ENCODE measurements around the gene APP.

APP gene

DNA sequence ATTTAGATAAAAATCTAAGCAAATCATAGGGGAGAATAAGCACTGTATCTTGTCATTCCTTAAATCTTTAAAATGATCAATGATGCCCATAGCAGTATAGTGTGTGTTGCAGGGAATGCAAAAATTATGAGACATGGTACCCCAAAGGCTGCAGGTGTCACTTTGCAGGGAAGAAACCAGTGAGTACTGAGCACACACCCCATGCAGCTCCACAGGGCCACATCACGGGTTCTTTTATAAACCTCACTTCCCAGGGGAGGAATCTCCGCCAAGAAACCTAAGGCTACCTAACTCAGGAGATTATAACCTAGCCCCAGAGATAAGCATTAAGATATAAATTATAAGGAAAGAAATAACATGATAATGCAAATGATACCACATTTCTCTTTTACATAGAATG lies 115.6 kb downstream of the APP start:
- Histone ChIP-seq H3K4me3 (ENCODE audit: low read length) (no peak overlapping the region), H3K27me3 (ENCODE audit: insufficient read depth, low read length) (no peaks in the 10 kb centered on the region), H3K4me1 (ENCODE audit: insufficient read depth, low read length) (no peaks in the 10 kb centered on the region), H3K36me3 (ENCODE audit: insufficient read depth, low read length) (peaks cover 23% of the 10 kb centered on the region), H3K9me3 (ENCODE audit: low read length) (peaks cover 2% of the 10 kb centered on the region), H2AFZ (ENCODE audit: low read depth, low read length) (no peak overlapping the region)

DNA sequence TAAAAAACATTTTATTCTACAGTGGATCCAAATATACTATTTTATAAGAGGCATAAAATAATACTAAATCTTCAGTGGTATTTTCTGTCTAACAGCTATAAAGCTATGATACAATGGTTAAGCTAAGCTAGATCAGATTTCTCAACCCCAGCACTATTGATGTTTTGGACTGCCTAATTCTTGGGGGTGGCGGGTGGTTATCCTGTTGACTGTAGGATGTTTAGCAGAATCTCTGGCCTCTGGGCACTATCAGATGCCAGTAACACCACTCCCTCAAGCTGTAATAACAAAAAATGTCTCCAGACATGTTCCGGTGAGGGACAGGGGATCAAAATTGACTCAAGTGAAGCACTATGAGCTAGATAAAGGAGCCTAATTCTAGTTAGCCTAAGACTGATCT lies 118.5 kb downstream of the APP start:
- Histone ChIP-seq H2AFZ (ENCODE audit: low read depth, low read length) (no peak overlapping the region), H3K4me1 (ENCODE audit: insufficient read depth, low read length) (no peaks in the 10 kb centered on the region), H3K9me3 (ENCODE audit: low read length) (peaks cover 2% of the 10 kb centered on the region), H3K4me3 (ENCODE audit: low read length) (no peak overlapping the region), H3K27me3 (ENCODE audit: insufficient read depth, low read length) (no peaks in the 10 kb centered on the region), H3K36me3 (ENCODE audit: insufficient read depth, low read length) (peaks cover 40% of the 10 kb centered on the region)

DNA sequence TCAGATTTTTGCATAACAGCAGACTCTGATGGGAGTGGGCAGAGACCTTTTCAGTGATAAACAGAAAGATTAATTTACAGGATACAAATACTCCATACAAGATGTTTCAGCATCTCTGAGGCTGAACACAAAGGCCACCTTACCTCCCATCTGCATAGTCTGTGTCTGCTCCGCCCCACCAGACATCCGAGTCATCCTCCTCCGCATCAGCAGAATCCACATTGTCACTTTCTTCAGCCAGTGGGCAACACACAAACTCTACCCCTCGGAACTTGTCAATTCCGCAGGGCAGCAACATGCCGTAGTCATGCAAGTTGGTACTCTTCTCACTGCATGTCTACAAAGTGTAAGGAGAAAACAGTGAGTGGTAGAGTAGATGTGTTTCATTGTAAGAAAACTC lies 119.7 kb downstream of the APP start:
- Histone ChIP-seq H3K4me3 (ENCODE audit: low read length) (no peak overlapping the region), H2AFZ (ENCODE audit: low read depth, low read length) (no peak overlapping the region), H3K4me1 (ENCODE audit: insufficient read depth, low read length) (no peaks in the 10 kb centered on the region), H3K27me3 (ENCODE audit: insufficient read depth, low read length) (no peaks in the 10 kb centered on the region), H3K36me3 (ENCODE audit: insufficient read depth, low read length) (peaks cover 41% of the 10 kb centered on the region), H3K9me3 (ENCODE audit: low read length) (peaks cover 2% of the 10 kb centered on the region)

DNA sequence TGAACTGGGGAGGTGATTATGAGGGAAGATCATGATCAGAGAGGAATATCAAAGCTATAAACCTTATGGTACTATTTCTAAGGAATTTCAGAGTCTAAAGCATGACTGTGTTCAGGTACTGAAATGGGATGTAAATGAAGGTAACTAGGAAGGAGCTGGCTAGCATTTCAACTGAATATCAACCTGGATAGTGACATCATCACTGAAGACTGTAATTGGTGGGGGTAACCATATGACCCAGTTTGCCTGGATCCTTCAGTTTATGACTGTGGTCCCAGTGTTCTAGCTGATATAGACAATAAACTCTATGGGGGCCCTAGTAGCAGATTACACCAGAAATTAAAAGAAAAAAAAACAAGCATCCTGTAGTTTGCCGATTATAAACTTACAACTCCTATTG lies 120.8 kb downstream of the APP start:
- peaks cover 47% of the 10 kb centered on the region for H3K36me3 ChIP-seq (ENCODE audit: insufficient read depth, low read length)
- H3K27me3 ChIP-seq (ENCODE audit: insufficient read depth, low read length), result no peaks in the 10 kb centered on the region
- peaks cover 5% of the 10 kb centered on the region for H3K9me3 ChIP-seq (ENCODE audit: low read length)
- H3K4me1 ChIP-seq (ENCODE audit: insufficient read depth, low read length), result no peaks in the 10 kb centered on the region
- H2AFZ ChIP-seq (ENCODE audit: low read depth, low read length), result no peak overlapping the region
- H3K4me3 ChIP-seq (ENCODE audit: low read length), result no peak overlapping the region

DNA sequence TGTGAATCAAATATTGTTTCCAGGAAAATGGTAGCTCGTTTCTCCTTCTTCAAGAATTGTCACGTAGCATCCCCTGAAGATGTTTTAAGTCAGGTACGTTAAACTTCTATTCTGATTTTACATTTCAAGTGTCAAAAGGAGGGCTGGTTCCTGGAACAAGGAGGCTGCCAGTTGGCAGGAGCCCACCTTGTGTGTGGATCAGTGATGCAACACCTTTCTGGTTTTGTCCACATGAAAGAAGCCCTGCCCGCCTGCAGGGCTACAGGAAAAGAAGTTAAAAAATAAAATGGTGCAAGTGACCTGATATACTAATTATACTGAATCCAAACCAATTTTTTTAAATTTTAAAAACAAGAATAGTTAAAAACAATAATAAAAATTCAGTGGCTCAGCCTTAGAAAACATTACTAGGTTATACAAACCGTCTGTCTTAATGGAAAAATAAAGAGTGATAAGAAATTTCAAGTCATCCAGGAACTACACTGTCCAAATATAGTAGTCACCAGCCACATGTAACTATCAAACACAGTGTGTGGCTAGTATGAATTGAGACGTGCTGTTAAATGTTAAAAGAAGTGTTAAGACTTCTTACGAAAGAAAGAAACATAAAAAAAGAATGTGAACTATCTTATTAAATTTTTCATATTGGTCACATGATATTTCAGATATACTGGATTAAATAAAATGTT lies 123.1 kb downstream of the APP start:
- Histone ChIP-seq H3K4me1 (ENCODE audit: insufficient read depth, low read length) (no peaks in the 10 kb centered on the region), H2AFZ (ENCODE audit: low read depth, low read length) (no peak overlapping the region), H3K27me3 (ENCODE audit: insufficient read depth, low read length) (no peaks in the 10 kb centered on the region), H3K36me3 (ENCODE audit: insufficient read depth, low read length) (peaks cover 54% of the 10 kb centered on the region), H3K4me3 (ENCODE audit: low read length) (no peak overlapping the region), H3K9me3 (ENCODE audit: low read length) (peaks cover 5% of the 10 kb centered on the region)

DNA sequence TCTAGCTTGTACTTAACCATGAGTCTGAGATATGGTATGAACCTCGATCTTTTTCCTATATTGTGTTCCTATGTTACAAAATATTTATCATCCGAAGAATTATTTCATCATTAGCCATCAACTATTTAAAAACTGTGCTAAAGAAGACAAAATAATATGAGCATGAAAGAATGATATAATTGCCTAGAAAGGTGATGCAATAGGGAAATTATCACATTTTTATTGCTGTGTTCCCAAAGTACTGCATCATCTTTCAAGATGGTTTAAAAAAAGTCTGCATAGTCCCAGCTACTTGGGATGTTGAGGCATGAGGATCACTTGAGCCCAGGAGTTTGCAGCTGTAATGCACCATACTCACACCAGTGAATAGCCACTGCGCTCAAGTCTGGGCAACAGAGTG lies 126.7 kb downstream of the APP start:
- Histone ChIP-seq H3K36me3 (ENCODE audit: insufficient read depth, low read length) (peaks cover 24% of the 10 kb centered on the region), H3K27me3 (ENCODE audit: insufficient read depth, low read length) (no peaks in the 10 kb centered on the region), H3K4me3 (ENCODE audit: low read length) (no peak overlapping the region), H3K4me1 (ENCODE audit: insufficient read depth, low read length) (no peaks in the 10 kb centered on the region), H2AFZ (ENCODE audit: low read depth, low read length) (no peak overlapping the region), H3K9me3 (ENCODE audit: low read length) (peaks cover 2% of the 10 kb centered on the region)

DNA sequence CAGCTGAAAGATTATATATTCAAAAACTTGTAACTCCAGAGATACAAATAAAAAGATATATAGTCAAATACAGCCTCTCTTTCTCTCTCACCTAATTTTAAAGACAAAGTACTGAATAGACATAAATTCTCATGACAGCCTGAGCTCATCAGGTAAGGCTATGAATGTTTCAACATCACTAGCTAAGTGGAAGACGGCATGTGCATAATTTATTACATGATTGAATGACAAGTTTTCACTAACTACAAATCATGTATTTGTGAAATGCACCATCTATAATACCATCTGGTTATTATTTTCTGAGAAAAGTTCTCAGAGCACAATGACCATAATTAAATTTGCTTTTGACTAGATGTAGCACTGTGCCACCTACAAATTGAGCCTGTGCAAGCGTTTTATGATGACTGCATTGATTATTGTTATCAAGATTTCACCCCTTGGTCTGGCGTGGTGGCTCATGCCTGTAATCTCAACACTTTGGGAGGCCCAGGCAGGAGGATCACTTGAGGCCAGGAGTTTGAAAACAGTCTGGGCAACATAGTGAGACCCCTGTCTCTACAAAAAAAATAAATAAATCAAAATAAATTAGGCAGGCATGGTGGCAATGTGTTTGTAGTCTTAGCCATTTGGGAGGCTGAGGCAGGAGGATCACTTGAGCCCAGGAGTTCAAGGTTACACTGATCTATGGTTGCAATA lies 128.2 kb downstream of the APP start:
- no peak overlapping the region for H2AFZ ChIP-seq (ENCODE audit: low read depth, low read length)
- H3K4me3 ChIP-seq (ENCODE audit: low read length), result no peak overlapping the region
- H3K27me3 ChIP-seq (ENCODE audit: insufficient read depth, low read length), result no peaks in the 10 kb centered on the region
- peaks cover 2% of the 10 kb centered on the region for H3K9me3 ChIP-seq (ENCODE audit: low read length)
- peaks cover 20% of the 10 kb centered on the region for H3K36me3 ChIP-seq (ENCODE audit: insufficient read depth, low read length)
- no peaks in the 10 kb centered on the region for H3K4me1 ChIP-seq (ENCODE audit: insufficient read depth, low read length)

DNA sequence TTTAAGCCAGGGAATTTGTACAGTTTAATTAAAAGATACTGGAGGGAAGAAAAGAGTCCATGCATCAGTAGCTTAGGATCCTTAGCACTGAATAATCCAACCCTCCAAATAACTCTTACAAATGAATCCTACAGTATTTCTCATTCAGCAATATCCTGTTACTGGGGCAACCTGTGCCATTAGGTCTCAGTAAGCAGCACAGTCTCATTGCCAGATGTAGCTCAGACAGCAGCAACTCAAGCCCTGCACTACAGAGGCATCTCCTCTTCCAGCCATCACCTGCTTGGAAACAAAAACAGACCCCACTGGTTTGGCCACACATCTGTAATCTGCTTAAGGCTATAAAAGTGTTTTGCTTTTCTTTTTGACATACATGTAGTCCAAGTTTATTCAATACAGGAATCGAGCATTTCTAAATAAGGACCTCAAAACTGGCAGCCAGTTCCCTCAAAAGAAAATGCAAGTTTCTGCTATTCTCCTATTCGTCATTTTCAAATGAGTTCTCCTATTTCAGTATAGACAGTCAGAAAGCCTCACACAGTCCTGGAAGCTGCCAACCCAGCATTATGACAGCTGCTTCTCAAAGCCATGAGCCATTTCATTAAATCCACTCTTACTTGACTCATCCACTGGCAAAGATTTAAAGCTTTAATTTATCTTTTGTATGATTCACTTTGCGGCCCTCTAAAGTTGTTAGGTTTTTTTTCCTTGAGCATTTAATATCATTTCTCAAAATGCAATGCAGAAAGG lies 129.0 kb downstream of the APP start:
- no peaks in the 10 kb centered on the region for H3K27me3 ChIP-seq (ENCODE audit: insufficient read depth, low read length)
- no peaks in the 10 kb centered on the region for H3K4me1 ChIP-seq (ENCODE audit: insufficient read depth, low read length)
- H2AFZ ChIP-seq (ENCODE audit: low read depth, low read length), result no peak overlapping the region
- H3K9me3 ChIP-seq (ENCODE audit: low read length), result peaks cover 2% of the 10 kb centered on the region
- H3K36me3 ChIP-seq (ENCODE audit: insufficient read depth, low read length), result peaks cover 16% of the 10 kb centered on the region
- no peak overlapping the region for H3K4me3 ChIP-seq (ENCODE audit: low read length)

DNA sequence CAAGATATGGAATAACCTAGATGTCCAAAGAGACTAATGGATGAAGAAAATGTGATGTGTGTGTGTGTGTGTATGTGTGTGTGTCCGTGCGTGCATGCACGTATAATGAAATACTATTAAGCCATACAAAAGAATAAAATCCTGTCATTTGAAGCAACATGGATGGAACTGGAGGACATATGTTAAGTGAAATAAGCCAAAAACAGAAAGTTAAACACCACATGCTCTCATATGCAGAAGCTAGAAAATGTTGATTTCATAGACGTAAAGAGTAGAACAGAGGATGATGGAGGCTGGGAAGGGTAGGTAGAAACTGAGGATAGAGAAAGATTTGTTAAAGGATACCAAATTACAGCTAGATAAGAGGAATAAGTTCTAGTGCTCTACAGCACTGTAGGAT lies 133.7 kb downstream of the APP start:
- H2AFZ ChIP-seq (ENCODE audit: low read depth, low read length), result no peak overlapping the region
- peaks cover 13% of the 10 kb centered on the region for H3K36me3 ChIP-seq (ENCODE audit: insufficient read depth, low read length)

DNA sequence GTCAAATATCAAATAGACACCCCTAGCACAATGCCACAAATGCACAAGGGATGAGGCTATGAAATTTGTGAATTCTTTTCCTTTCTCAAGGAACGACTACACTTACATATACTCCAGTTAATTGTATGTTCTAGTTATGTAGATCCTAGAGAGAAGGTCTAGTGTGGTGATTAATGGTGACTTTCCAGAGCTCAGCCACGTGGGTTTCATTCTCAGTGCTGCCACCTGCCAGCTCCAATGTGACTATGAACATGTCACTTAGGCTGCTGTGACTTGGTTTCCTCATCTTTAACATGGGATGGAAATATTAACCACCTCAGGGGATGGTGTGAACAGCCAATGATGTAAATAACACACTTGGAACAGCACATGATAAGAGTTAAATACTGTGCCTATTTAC lies 138.3 kb downstream of the APP start:
- H3K36me3 ChIP-seq (ENCODE audit: insufficient read depth, low read length), result peaks cover 33% of the 10 kb centered on the region
- peaks cover 4% of the 10 kb centered on the region for H3K9me3 ChIP-seq (ENCODE audit: low read length)
- no peaks in the 10 kb centered on the region for H3K4me1 ChIP-seq (ENCODE audit: insufficient read depth, low read length)
- H3K4me3 ChIP-seq (ENCODE audit: low read length), result no peak overlapping the region
- H2AFZ ChIP-seq (ENCODE audit: low read depth, low read length), result no peak overlapping the region
- H3K27me3 ChIP-seq (ENCODE audit: insufficient read depth, low read length), result no peaks in the 10 kb centered on the region

More for the DNA sequence above, 133.7 kb downstream of the APP start:
- no peaks in the 10 kb centered on the region for H3K4me1 ChIP-seq (ENCODE audit: insufficient read depth, low read length)
- no peak overlapping the region for H3K4me3 ChIP-seq (ENCODE audit: low read length)
- H3K9me3 ChIP-seq (ENCODE audit: low read length), result peaks cover 2% of the 10 kb centered on the region
- no peaks in the 10 kb centered on the region for H3K27me3 ChIP-seq (ENCODE audit: insufficient read depth, low read length)

DNA sequence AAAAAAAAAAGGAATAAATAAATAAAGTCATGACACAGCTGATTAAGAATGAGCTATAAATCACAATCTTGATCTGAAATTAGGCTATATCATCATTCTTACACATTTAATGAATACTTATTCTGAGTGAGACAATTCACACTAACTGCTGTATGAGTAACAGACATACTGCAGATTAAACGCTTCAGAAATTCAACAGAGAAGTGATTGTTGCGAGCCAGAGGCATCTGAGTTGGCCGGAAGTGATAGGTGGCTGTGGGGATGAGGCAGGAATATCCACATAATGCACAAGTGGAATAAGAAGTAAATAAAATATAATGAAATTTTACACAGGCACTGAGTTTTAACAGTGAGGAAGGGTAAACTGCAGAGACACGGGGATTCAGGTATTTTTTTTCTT lies 142.4 kb downstream of the APP start:
- Histone ChIP-seq H3K4me3 (ENCODE audit: low read length) (no peak overlapping the region), H3K4me1 (ENCODE audit: insufficient read depth, low read length) (no peaks in the 10 kb centered on the region), H3K36me3 (ENCODE audit: insufficient read depth, low read length) (peaks cover 28% of the 10 kb centered on the region), H3K9me3 (ENCODE audit: low read length) (peaks cover 2% of the 10 kb centered on the region), H2AFZ (ENCODE audit: low read depth, low read length) (no peak overlapping the region), H3K27me3 (ENCODE audit: insufficient read depth, low read length) (no peaks in the 10 kb centered on the region)

DNA sequence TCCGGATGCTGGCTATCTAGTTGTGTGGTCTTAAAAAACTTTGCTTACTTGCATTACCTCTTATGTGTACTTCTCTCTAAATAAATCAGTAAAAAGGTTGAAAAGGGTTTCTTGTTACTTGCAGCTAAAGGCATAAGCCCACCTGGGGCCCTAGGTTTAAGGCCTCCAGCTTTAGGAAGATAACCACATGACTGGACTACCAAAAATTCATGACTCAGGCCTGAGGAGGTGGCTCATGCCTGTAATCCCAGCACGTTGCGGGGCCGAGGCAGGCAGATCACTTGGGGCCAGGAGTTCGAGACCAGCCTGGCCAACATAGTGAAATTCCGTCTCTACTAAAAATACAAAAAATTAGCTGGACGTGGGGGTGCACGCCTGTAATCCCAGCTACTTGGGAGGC lies 142.9 kb downstream of the APP start:
- no peaks in the 10 kb centered on the region for H3K27me3 ChIP-seq (ENCODE audit: insufficient read depth, low read length)
- H3K36me3 ChIP-seq (ENCODE audit: insufficient read depth, low read length), result peaks cover 24% of the 10 kb centered on the region
- H3K4me1 ChIP-seq (ENCODE audit: insufficient read depth, low read length), result no peaks in the 10 kb centered on the region
- H3K9me3 ChIP-seq (ENCODE audit: low read length), result peaks cover 2% of the 10 kb centered on the region
- no peak overlapping the region for H2AFZ ChIP-seq (ENCODE audit: low read depth, low read length)
- no peak overlapping the region for H3K4me3 ChIP-seq (ENCODE audit: low read length)
